SK-N-SH (cell line): Measurements from ENCODE around the gene TEAD3.

Source experiments
- EP300 ChIP-seq, 2 experiments: IDR thresholded peaks; 2 replicates each; pipeline versions ENCODE4 v1.4.0 to v1.6.1; 2012; ENCODE audit warnings: borderline replicate concordance in 1 of 2, low read depth in 1 of 2, low read length in 1 of 2
- GABPA ChIP-seq: IDR thresholded peaks from 2 replicates; pipeline ENCODE4 v1.4.0; 2012; ENCODE audit warnings: low read depth, mild to moderate bottlenecking
- MXI1 ChIP-seq: IDR thresholded peaks from 2 replicates; pipeline ENCODE4 v1.6.1; 2012; ENCODE audit warnings: mild to moderate bottlenecking, low read depth, low read length, improper control_type of control experiment
- POLR2AphosphoS5 ChIP-seq: IDR thresholded peaks from 2 replicates; pipeline ENCODE4 v1.6.1; 2012; ENCODE audit warnings: low read depth, low read length
- TEAD4 ChIP-seq: IDR thresholded peaks from 2 replicates; pipeline ENCODE4 v1.4.0; 2012; ENCODE audit warnings: mild to moderate bottlenecking, borderline replicate concordance; ENCODE audit not compliant: insufficient read depth
- TF ChIP-seq, protein P1 (sequence below): fragments of 200-600 bp; sonication (generic); IDR thresholded peaks from 2 replicates; pipeline ENCODE4 v1.6.1; 2017; ENCODE audit warnings: antibody characterized with exemption, mild to moderate bottlenecking, moderate library complexity
- TF ChIP-seq, protein P2 (sequence below): IDR thresholded peaks from 2 replicates; pipeline ENCODE4 v1.4.0; 2012; ENCODE audit warnings: low read depth

DNA sequence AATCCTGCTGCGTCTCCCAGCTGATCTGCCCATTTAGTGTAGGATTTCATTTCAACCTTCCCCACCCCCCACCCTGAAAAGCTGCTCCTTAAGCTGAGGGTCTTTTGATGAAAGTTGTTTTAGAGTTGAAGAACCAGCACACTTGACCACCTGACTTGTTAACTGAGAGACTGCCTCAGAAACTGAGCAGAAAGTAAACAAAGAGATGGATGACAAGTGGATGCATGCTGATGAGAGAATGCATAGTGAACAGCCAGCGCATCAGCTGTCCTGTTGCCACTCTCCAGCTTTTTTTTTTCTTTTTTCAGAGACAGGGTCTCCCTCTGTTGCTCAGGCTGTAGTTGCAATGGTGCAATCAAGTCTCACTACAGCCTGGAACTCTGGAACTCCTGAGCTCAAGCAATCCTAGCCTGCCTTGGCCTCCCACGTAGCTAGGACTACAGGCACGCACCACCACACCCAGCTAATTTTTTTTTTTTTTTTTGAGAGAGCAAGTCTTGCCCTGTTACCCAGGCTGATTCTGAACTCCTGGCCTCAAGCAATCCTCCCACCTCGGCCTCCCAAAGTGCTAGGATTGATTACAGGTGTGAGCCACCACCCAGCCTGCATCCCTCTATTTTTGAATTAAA lies 19.2 kb downstream of the TEAD3 start:
- TF ChIP-seq, protein P1, sequence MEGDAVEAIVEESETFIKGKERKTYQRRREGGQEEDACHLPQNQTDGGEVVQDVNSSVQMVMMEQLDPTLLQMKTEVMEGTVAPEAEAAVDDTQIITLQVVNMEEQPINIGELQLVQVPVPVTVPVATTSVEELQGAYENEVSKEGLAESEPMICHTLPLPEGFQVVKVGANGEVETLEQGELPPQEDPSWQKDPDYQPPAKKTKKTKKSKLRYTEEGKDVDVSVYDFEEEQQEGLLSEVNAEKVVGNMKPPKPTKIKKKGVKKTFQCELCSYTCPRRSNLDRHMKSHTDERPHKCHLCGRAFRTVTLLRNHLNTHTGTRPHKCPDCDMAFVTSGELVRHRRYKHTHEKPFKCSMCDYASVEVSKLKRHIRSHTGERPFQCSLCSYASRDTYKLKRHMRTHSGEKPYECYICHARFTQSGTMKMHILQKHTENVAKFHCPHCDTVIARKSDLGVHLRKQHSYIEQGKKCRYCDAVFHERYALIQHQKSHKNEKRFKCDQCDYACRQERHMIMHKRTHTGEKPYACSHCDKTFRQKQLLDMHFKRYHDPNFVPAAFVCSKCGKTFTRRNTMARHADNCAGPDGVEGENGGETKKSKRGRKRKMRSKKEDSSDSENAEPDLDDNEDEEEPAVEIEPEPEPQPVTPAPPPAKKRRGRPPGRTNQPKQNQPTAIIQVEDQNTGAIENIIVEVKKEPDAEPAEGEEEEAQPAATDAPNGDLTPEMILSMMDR, result no peak
- no peak for TF ChIP-seq POLR2AphosphoS5
- TF ChIP-seq GABPA, result no peak
- TF ChIP-seq, protein P2, sequence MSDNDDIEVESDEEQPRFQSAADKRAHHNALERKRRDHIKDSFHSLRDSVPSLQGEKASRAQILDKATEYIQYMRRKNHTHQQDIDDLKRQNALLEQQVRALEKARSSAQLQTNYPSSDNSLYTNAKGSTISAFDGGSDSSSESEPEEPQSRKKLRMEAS, result no peak
- no peak for TF ChIP-seq EP300 (IDR thresholded peaks at IDR 0.05; ENCODE audit: borderline replicate concordance in 1 of 2, low read depth in 1 of 2, low read length in 1 of 2)
- TF ChIP-seq TEAD4, result no peak
- TF ChIP-seq MXI1, result no peak
